ENCODE data around the gene CABLES1.

The CABLES1 gene

DNA sequence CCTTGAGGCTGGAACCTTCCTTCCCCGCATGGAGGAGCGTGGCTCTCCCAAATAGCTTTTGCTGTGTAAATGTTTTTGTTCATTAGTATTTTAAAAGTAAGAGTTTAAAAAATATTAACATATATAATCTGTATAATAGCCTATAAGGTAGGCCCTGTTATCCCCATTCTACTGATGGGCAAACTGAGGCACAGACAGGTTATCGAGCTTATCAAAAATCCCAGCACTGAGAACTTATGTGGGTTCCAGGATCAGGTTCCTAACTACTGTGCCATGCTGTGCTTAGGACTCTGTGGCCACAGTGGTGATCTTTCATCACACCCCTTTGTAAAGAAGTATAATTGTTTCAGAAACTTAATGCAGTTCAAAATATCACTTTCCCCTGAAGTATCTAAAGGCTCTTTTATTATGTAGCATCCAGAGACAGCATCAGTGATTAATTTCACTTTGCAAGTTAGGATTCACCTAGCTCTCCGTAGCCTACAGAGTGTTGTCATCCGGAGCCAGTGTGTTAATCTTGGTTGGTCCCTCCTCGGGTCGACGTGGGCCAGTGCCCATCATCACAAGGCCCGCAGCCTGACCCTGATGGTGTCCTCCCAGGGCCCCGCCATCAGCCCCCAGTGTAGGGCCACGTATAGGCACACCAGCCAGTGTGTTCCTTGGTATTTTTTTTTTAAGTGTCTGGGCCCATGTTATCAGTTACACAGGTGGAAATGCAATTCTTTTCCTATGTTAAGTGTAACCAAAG lies 28.7 kb downstream of the CABLES1 start:
- no peak overlapping the region for H3K27ac ChIP-seq
- no peak for DNase-seq (ENCODE audit: low read depth, low spot score)

- H3K27ac ChIP-seq = no peak overlapping the region
- no peak for DNase-seq (ENCODE audit: low read depth, low spot score)
Measured at GRCh38 chr18:23165271-23166068, 30.2 kb downstream of the CABLES1 start.

GRCh38 chr18:23166891-23167541 lies 31.7 kb downstream of the CABLES1 start:
- no peak overlapping the region for H3K27ac ChIP-seq

DNA sequence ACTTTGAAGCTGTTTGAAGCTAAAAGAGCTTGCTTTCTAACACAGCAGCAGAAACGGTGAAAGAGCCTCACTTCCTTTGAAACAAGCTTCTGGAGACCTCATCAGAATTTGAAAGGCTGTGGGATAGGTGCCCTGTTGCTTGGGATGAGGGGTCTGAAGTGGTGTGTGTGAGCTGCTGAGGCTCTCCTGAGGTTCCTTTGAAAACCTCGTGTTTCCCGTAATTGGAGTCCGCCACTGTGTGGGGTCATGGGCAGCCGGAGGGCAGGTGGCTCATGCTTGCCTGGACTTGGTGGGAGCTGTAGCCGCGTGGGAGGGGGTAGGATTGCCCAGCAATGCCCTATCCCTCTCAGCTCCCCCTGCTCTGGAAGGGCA lies 34.4 kb downstream of the CABLES1 start:
- no peak for DNase-seq (ENCODE audit: low read depth, low spot score)
- no peak overlapping the region for H3K27ac ChIP-seq

More at GRCh38 chr18:23166891-23167541, 31.7 kb downstream of the CABLES1 start:
- no peak for DNase-seq (ENCODE audit: low read depth, low spot score)

DNA sequence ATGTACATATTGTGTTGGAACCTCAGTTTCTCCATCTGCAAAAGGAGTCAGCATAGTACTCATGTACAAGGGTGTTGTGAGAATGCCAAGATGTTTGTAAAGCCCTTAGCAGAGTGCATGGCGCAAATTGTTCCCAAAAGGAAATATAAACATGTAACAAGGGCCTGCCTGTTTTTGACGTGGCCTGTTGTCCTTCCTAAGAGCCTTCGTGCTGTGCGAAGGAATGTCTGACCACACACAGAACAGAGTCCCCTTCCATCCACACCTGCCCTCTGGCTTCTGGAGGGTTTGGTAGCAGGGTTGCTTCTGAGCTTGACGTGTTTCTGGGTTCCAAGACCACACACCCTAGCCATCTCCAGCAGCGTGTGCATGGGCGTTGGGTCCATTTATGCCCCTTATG lies 34.9 kb downstream of the CABLES1 start:
- DNase-seq (ENCODE audit: low read depth, low spot score) = no peak
- H3K27ac ChIP-seq = no peak overlapping the region

DNA sequence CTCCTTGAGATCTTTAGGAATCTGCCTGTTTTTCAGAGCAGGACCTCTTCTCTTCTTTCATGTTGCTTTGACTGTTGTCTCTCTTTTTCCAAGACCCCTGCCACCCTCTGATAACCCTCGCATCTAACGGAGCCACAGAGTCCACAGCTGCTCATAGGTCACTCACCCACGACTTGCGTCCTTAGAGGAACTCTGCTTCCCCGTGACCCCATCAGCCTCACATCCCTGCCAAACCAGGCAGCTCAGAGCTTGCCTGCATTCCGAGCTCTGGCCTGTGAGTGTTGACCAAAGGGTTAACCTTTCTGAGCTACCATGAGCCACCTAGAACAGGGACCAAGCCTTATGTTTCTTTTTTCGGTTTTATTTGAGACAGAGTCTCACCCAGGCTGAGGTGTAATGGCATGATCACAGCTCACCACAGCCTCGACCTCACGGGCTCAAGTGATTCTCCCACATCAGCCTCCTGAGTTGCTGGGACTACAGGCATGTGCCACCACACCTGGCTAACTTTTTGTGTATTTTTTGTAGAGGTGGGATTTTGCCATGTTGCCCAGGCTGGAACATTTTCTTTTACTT lies 36.4 kb downstream of the CABLES1 start:
- no peak overlapping the region for H3K27ac ChIP-seq
- no peak for DNase-seq (ENCODE audit: low read depth, low spot score)

GRCh38 chr18:23172591-23173380 lies 37.5 kb downstream of the CABLES1 start:
- H3K27ac ChIP-seq = no peak overlapping the region
- DNase-seq (ENCODE audit: low read depth, low spot score) = no peak

DNA sequence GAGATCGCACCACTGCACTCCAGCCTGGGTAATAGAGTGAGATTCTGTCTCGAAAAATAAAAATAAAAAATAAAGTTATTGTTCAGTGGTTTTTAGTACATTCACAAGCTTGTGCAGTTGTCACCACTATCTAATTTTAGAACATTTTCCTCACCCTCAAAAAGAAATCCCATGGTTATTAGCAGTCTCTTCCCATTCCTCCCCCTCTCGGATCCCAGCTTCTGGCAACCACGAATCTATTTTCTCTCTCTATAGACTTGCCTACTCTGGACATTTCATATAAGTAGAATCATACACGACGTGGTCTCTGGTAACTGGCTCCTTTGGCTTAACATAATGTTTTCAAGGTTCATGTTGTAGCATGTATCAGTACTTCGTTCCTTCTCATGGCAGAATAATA lies 38.6 kb downstream of the CABLES1 start:
- H3K27ac ChIP-seq = no peak overlapping the region
- DNase-seq (ENCODE audit: low read depth, low spot score) = no peak

GRCh38 chr18:23176701-23177432 lies 41.6 kb downstream of the CABLES1 start:
- DNase-seq (ENCODE audit: low read depth, low spot score) = no peak
- H3K27ac ChIP-seq = no peak overlapping the region

DNA sequence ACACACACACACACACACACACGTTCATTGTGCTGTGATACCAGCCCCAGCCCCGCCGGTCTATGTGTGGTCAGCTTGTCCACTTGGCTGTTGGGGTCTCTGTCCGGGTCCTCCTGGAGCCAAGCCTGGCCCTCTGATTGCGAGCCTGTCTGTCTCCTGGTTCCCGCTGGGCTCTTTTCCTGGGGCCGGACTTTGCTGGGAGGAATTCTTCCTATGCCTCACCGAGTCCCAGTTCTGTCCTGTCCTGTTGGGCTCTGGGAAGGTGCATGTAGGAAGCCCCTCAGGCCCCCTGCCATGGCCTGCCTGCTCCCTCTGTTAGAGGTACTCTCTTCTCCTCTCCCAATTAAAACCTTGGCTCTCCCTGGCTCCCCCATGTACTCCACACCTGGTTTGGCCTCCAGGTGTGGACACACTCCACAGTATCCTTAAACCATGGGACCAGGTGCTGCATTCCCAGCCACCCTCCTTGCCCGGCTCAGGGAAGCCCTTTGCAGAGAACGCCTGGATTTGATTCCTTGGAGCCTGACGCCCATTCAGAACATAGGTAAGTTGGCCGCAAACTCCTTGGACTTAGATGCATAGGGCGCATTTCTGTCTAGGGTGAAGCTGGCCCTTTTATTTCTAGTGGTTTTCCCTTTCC lies 42.3 kb downstream of the CABLES1 start:
- no peak for DNase-seq (ENCODE audit: low read depth, low spot score)
- H3K27ac ChIP-seq = no peak overlapping the region

- DNase-seq (ENCODE audit: low read depth, low spot score) = no peak
- H3K27ac ChIP-seq = no peak overlapping the region
Measured at GRCh38 chr18:23178201-23178600, 42.9 kb downstream of the CABLES1 start.

DNA sequence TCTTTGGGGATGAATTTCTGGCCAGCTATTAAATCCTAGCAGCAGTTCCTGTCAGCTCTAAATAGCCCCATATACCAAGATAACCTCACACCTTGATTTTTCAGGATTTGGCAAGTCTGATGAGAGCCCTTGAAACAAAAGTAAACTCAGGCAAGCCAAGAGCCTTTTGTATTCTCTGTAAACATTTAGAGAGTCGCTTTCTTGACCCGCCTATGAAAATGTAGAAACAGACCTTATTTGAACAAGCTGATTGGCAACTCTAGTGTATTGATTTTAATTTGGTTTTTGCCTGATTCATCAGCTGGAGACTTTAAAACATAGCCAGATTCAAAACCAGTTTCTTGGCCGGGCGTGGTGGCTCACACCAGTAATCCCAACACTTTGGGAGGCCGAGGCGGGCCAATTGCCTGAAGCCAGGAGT lies 43.4 kb downstream of the CABLES1 start:
- no peak overlapping the region for H3K27ac ChIP-seq
- DNase-seq (ENCODE audit: low read depth, low spot score) = no peak

DNA sequence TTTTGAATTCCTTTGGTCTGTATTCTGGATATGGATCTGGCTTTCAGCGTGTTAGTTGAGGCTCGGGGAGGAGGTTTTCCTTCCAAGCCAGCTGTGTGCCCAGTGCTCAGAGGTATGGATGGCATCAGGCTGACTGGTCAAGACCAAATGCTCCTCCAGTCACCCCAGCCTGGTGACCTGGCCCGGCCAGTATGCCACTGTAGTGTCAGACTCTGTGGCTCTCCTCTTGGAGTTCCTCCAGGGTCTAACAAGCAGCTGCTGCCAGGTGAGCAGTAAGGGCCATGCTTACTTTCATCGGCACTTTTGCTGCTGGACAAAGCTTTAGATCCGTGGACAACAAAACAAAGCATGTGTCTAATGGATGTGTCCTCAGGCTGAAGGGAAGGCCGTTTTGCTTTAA lies 44.1 kb downstream of the CABLES1 start:
- no peak overlapping the region for H3K27ac ChIP-seq
- DNase-seq (ENCODE audit: low read depth, low spot score) = no peak

GRCh38 chr18:23181547-23181946 lies 46.3 kb downstream of the CABLES1 start:
- H3K27ac ChIP-seq = no peak overlapping the region
- no peak for DNase-seq (ENCODE audit: low read depth, low spot score)

GRCh38 chr18:23182606-23183005 lies 47.3 kb downstream of the CABLES1 start:
- H3K27ac ChIP-seq = no peak overlapping the region

DNA sequence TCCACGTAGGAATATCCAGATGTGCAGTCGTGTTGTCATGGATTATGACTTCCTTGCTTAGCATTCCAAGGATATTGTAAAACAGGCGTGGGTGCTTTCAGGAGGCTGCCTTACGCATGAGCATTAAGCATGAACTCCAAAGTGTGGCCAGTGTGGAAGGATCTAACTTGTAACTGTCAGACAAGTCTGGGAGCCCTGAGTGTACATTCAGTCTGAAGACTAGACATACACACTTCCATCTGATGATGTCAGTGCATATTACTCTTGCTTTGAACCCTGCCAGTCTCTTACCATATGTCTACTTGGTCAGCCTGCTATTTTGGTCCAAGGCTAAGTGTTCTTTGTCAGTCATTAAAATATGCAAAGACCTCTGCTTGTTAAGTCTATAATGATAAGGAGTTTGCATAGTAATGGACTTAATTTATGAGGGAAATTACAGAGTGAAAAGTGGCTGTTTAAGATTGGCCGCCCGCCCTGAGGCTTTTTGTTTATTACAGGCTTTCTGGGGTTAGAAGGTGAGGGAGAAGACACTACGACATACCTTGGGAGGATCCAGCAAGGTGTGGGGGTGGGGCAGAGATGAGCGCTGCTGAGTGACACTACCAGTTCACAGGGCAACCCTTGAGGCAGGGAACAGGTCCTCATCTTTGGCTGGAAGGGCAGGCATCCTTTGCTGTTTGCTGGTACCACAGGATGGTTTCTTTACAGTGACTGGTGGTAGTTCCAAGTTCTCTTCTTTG lies 48.3 kb downstream of the CABLES1 start:
- DNase-seq (ENCODE audit: low read depth, low spot score) = no peak
- H3K27ac ChIP-seq = no peak overlapping the region

More at GRCh38 chr18:23182606-23183005, 47.3 kb downstream of the CABLES1 start:
- DNase-seq (ENCODE audit: low read depth, low spot score) = no peak

- no peak for DNase-seq (ENCODE audit: low read depth, low spot score)
- no peak overlapping the region for H3K27ac ChIP-seq
Measured at GRCh38 chr18:23186781-23187180, 51.5 kb downstream of the CABLES1 start.

DNA sequence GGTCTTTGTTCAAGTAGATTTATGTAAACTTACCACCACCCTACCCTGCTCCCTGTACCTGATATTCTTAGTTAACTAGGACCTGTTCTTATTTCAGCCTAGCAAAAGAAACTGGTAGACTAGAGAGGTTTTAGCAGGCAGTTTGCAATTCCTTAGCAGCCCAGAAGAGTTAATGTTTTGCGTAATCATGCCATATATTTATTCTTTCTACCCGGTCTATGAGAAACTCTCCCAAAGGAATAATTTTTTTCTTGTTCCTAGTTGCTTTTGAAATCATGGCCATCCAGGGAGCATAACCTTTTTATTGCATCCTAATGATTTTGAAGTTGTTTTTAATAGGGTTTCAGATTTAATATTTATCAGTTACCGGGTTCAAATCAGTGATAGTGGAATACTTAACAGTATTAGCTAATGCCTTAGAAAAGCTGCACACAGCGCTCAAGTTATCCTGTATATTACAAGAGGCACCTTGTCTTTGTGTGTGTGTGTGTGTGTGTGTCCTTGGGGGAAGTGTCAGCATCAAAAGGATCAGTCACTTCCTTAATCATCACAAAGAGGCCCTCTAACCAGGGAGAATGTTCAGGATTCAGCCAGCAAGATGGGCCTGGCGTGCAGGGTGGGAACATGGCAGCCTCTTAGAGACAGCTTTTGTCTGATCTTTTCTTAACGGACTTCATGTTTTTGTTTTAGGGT lies 52.9 kb downstream of the CABLES1 start:
- DNase-seq (ENCODE audit: low read depth, low spot score) = no peak
- H3K27ac ChIP-seq = no peak overlapping the region
